Measurements from ENCODE around the gene WWP2.

The WWP2 gene

GRCh38 chr16:69823831-69824563 is 61.9 kb downstream of the WWP2 start:
- TF ChIP-seq REST (IDR thresholded peaks at IDR 0.05; ENCODE audit: low read depth) (no peak), CEBPB (IDR thresholded peaks at IDR 0.05) (no peak), ZBTB7A (IDR thresholded peaks at IDR 0.05; ENCODE audit: low read depth) (no peak), CREB1 (IDR thresholded peaks at IDR 0.05; ENCODE audit: low read depth) (no peak), YY1 (IDR thresholded peaks at IDR 0.05; ENCODE audit: low read depth) (no peak), MAX (IDR thresholded peaks at IDR 0.05) (no peak)

GRCh38 chr16:69827524-69827923 is 65.4 kb downstream of the WWP2 start:
- TF ChIP-seq EP300 (IDR thresholded peaks at IDR 0.05; ENCODE audit: borderline replicate concordance), result no peak
- TF ChIP-seq NFIC (IDR thresholded peaks at IDR 0.05), result no peak
- no peak for TF ChIP-seq TEAD4 (IDR thresholded peaks at IDR 0.05)
- TF ChIP-seq REST (IDR thresholded peaks at IDR 0.05; ENCODE audit: low read depth), result no peak
- no peak for TF ChIP-seq ZBTB7A (IDR thresholded peaks at IDR 0.05; ENCODE audit: low read depth)
- TF ChIP-seq MAX (IDR thresholded peaks at IDR 0.05), result no peak
- TF ChIP-seq USF1 (IDR thresholded peaks at IDR 0.05), result no peak
- TF ChIP-seq EGR1 (IDR thresholded peaks at IDR 0.05), result no peak
- no peak for TF ChIP-seq RAD21 (IDR thresholded peaks at IDR 0.05; ENCODE audit: low read depth)

- no peak for TF ChIP-seq TEAD4 (IDR thresholded peaks at IDR 0.05)
- TF ChIP-seq REST (IDR thresholded peaks at IDR 0.05; ENCODE audit: low read depth), result no peak
- no peak for TF ChIP-seq MAX (IDR thresholded peaks at IDR 0.05)
- TF ChIP-seq FOXM1 (IDR thresholded peaks at IDR 0.05; ENCODE audit: borderline replicate concordance, low read depth), result no peak
- no peak for TF ChIP-seq CEBPB (IDR thresholded peaks at IDR 0.05)
- TF ChIP-seq TAF1 (IDR thresholded peaks at IDR 0.05; ENCODE audit: low read depth), result no peak
- TF ChIP-seq RAD21 (IDR thresholded peaks at IDR 0.05; ENCODE audit: low read depth), result no peak
- TF ChIP-seq TCF12 (IDR thresholded peaks at IDR 0.05; ENCODE audit: low read depth), result no peak
- no peak for TF ChIP-seq CREB1 (IDR thresholded peaks at IDR 0.05; ENCODE audit: low read depth)
- no peak for TF ChIP-seq EGR1 (IDR thresholded peaks at IDR 0.05)
These were observed 67.2 kb downstream of the WWP2 start for GRCh38 chr16:69829338-69829737.

- TF ChIP-seq TAF1 (IDR thresholded peaks at IDR 0.05; ENCODE audit: low read depth), result no peak
- no peak for TF ChIP-seq YY1 (IDR thresholded peaks at IDR 0.05; ENCODE audit: low read depth)
- no peak for TF ChIP-seq EGR1 (IDR thresholded peaks at IDR 0.05)
- TF ChIP-seq USF1 (IDR thresholded peaks at IDR 0.05), result no peak
- TF ChIP-seq NFIC (IDR thresholded peaks at IDR 0.05), result no peak
- TF ChIP-seq CREB1 (IDR thresholded peaks at IDR 0.05; ENCODE audit: low read depth), result no peak
- no peak for TF ChIP-seq ZBTB7A (IDR thresholded peaks at IDR 0.05; ENCODE audit: low read depth)
These were observed 68.0 kb downstream of the WWP2 start for GRCh38 chr16:69830146-69830533.
